ENCODE measurements around the gene FNBP1L. TPM values are rescaled to one million over a fixed set of nuclear protein-coding genes. Genes with fewer than 3 reads are reported as not detected.

Gene FNBP1L
- polyA plus RNA-seq, 1 of the 3 experiments (the other 2 are of a cell fraction), result 16.5 TPM

DNA sequence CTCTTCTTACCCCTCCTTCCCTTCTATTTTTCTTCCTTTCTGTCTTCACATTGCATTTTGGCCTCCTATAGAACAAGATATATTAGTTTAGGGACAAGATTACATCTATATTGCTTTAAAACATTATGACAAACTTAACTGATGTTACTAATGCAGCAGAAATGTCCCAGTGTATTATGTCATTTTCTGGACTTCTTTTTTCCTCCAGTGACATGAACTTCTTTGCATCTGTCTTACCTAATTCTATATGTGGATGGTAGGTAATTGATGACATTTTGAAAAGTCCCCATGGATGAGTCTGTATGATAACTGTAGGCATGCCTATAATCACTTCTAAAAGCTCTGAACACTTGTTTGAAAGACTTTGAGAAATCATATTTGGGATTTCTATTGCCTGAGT lies 89.5 kb downstream of the FNBP1L start:
- Histone ChIP-seq H3K4me2 (no peak overlapping the region), H4K20me1 (ENCODE audit: insufficient read depth) (no peaks in the 10 kb centered on the region), H3K79me2 (ENCODE audit: insufficient read depth) (peaks cover 9% of the 10 kb centered on the region), H3K4me3 (ENCODE audit: low read depth in 2 of 2, low read length in 1 of 2) (no peak overlapping the region), H3K9me3 (no peaks in the 10 kb centered on the region), H3K9ac (no peak overlapping the region), H3K4me1 (ENCODE audit: control insufficient read depth in 1 of 2, insufficient read depth in 2 of 2, low read depth in 1 of 2, low read length in 1 of 2) (peaks cover 0 to 10% of the 10 kb centered on the region in 2 experiments; a peak in 2 of 4 replicates), H3K27me3 (ENCODE audit: insufficient read depth) (no peaks in the 10 kb centered on the region), H3K9me2 (no peaks in the 10 kb centered on the region), H3K27ac (ENCODE audit: low read depth in 2 of 2, low read length in 1 of 2) (peak overlapping the region in 1 of 2 experiments; percentile 47; a peak in 2 of 4 replicates), H2AFZ (ENCODE audit: low read depth) (no peak overlapping the region), H3K36me3 (replicated peaks in 1 of 2; ENCODE audit: control insufficient read depth in 1 of 2, insufficient read depth in 2 of 2, low read length in 1 of 2) (peaks cover 33 to 50% of the 10 kb centered on the region in 2 experiments), H3F3A (replicated peaks; ENCODE audit: insufficient read depth) (peaks cover 39% of the 10 kb centered on the region)
- TF ChIP-seq YY1 (IDR thresholded peaks at IDR 0.05; ENCODE audit: low read depth), result no peak
- no peak for TF ChIP-seq TEAD4 (IDR thresholded peaks at IDR 0.05; ENCODE audit: borderline replicate concordance, insufficient read depth)
- TF ChIP-seq, protein P1, sequence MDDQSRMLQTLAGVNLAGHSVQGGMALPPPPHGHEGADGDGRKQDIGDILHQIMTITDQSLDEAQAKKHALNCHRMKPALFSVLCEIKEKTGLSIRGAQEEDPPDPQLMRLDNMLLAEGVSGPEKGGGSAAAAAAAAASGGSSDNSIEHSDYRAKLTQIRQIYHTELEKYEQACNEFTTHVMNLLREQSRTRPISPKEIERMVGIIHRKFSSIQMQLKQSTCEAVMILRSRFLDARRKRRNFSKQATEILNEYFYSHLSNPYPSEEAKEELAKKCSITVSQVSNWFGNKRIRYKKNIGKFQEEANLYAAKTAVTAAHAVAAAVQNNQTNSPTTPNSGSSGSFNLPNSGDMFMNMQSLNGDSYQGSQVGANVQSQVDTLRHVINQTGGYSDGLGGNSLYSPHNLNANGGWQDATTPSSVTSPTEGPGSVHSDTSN (IDR thresholded peaks at IDR 0.05), result 0 out of 2 replicates have a peak, but pooled peaks have one; percentile 4
- TF ChIP-seq NRF1 (IDR thresholded peaks at IDR 0.05; ENCODE audit: low read depth, low read length), result no peak
- TF ChIP-seq, protein P2, sequence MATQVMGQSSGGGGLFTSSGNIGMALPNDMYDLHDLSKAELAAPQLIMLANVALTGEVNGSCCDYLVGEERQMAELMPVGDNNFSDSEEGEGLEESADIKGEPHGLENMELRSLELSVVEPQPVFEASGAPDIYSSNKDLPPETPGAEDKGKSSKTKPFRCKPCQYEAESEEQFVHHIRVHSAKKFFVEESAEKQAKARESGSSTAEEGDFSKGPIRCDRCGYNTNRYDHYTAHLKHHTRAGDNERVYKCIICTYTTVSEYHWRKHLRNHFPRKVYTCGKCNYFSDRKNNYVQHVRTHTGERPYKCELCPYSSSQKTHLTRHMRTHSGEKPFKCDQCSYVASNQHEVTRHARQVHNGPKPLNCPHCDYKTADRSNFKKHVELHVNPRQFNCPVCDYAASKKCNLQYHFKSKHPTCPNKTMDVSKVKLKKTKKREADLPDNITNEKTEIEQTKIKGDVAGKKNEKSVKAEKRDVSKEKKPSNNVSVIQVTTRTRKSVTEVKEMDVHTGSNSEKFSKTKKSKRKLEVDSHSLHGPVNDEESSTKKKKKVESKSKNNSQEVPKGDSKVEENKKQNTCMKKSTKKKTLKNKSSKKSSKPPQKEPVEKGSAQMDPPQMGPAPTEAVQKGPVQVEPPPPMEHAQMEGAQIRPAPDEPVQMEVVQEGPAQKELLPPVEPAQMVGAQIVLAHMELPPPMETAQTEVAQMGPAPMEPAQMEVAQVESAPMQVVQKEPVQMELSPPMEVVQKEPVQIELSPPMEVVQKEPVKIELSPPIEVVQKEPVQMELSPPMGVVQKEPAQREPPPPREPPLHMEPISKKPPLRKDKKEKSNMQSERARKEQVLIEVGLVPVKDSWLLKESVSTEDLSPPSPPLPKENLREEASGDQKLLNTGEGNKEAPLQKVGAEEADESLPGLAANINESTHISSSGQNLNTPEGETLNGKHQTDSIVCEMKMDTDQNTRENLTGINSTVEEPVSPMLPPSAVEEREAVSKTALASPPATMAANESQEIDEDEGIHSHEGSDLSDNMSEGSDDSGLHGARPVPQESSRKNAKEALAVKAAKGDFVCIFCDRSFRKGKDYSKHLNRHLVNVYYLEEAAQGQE (IDR thresholded peaks at IDR 0.05; ENCODE audit: low read depth, low read length), result no peak
- TF ChIP-seq SIN3A (IDR thresholded peaks at IDR 0.05; ENCODE audit: borderline replicate concordance, low read depth, low read length), result no peak
- TF ChIP-seq TCF12 (IDR thresholded peaks at IDR 0.05), result no peak
- TF ChIP-seq EZH2phosphoT487 (IDR thresholded peaks at IDR 0.05; ENCODE audit: borderline replicate concordance, low read depth), result no peak
- ChIA-PET CTCF (no interaction called here), POLR2A (no interaction called here)
- no peak for DNase-seq

DNA sequence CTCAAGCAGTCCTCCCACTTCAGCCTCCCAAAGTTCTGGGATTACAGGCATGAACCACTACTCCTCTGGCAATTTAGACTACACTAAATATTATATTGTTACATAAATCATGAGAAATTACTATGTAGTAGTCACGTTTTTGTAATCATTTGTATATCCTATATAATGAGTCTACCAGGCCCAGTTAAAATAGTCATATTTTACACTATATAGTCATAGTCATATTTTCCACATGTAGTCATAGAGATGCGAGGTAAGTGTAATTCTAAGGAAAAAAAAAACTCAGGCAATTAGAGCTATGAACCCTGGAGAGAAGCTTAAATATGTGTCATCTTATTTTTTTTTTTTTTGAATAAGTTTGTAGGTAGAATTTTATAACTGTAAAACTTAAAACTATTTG lies 90.0 kb downstream of the FNBP1L start:
- no peak for DNase-seq
- Histone ChIP-seq H3K9me2 (no peaks in the 10 kb centered on the region), H3F3A (replicated peaks; ENCODE audit: insufficient read depth) (peaks cover 39% of the 10 kb centered on the region), H4K20me1 (ENCODE audit: insufficient read depth) (no peaks in the 10 kb centered on the region), H3K4me2 (no peak overlapping the region), H3K4me1 (ENCODE audit: control insufficient read depth in 1 of 2, insufficient read depth in 2 of 2, low read depth in 1 of 2, low read length in 1 of 2) (peaks cover 0 to 10% of the 10 kb centered on the region in 2 experiments; a peak in 2 of 4 replicates), H3K79me2 (ENCODE audit: insufficient read depth) (peaks cover 4% of the 10 kb centered on the region), H3K36me3 (replicated peaks in 1 of 2; ENCODE audit: control insufficient read depth in 1 of 2, insufficient read depth in 2 of 2, low read length in 1 of 2) (peaks cover 28 to 46% of the 10 kb centered on the region in 2 experiments), H3K27me3 (ENCODE audit: insufficient read depth) (no peaks in the 10 kb centered on the region), H2AFZ (ENCODE audit: low read depth) (no peak overlapping the region), H3K27ac (ENCODE audit: low read depth in 2 of 2, low read length in 1 of 2) (peak overlapping the region in 1 of 2 experiments; percentile 47; a peak in 2 of 4 replicates), H3K9me3 (no peaks in the 10 kb centered on the region), H3K9ac (no peak overlapping the region), H3K4me3 (ENCODE audit: low read depth in 2 of 2, low read length in 1 of 2) (no peak overlapping the region)
- 19% methylated on average over 2 of the region's 2 CpGs for WGBS (ENCODE audit: low lambda C conversion rate)
- ChIA-PET CTCF (no interaction called here), POLR2A (no interaction called here)
- TF ChIP-seq SMC3 (IDR thresholded peaks at IDR 0.05; ENCODE audit: low read depth, low read length) (no peak), FOSL2 (IDR thresholded peaks at IDR 0.05; ENCODE audit: borderline replicate concordance, low read depth) (0 out of 2 replicates have a peak, but pooled peaks have one; percentile 19)

Data from SK-N-SH (cell line).